ENCODE results near the gene GFPT2. TPM values are rescaled to one million over a fixed set of nuclear protein-coding genes. Genes with fewer than 3 reads are reported as not detected.
A peak's percentile ranks its signal among the peaks of the same experiment; 100 is the strongest.

GFPT2 gene
- total and polyA plus RNA-seq, 2 of the 8 experiments (the other 6 are each of a cell fraction or from before 2014, with no cell fraction given): 83.7 to 143 TPM

DNA sequence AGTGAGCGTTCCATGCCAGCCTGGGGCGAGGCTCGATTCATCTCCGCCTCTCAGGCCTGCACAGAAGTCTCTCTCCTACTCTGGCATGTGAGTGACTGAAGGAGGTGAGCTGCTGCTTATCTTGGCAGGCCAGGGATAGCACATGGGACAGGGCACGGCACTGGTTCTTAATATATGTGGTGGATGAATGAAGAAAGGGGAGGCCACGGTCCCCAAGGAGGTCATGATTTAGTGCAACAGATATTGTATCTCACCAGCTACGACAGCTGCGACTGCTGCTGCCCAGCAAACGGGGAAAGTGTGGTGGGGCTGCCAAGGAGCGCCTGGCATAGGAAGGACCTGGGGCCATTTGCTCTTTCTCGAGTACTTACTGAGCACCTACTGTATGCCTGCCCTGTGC is 41.9 kb downstream of the GFPT2 start:
- POLR2A ChIA-PET (ENCODE audit: partially characterized antibody): interaction anchor here (0.6 to 1.4 kb wide), 2 partner anchors 11 to 46 kb away, joined by 3 read pairs; no protein-coding TSS in a partner anchor
- CTCF ChIA-PET (ENCODE audit: partially characterized antibody): interaction anchor here (0.7 to 10.5 kb wide), 5 partner anchors 8 to 143 kb away, joined by 3 to 93 read pairs (median 7); no protein-coding TSS in a partner anchor

More for the DNA sequence above, 41.9 kb downstream of the GFPT2 start:
- no peaks in the 10 kb centered on the region for H3K27me3 ChIP-seq (replicated peaks in 1 of 4; ENCODE audit: control insufficient read depth in 3 of 4, extremely low read depth in 1 of 4, insufficient read depth in 3 of 4, low read length in 3 of 4)
- H3K18ac ChIP-seq (ENCODE audit: extremely low read depth, low read length): no peak overlapping the region
- TF ChIP-seq RAD21 (IDR thresholded peaks at IDR 0.05 in 1 of 2, conservative IDR thresholded peaks at IDR 0.05 in 1 of 2; ENCODE audit: low read depth in 2 of 2, low read length in 2 of 2): no peak
- TF ChIP-seq POLR2AphosphoS5 (IDR thresholded peaks at IDR 0.05; ENCODE audit: low read depth, low read length): 0 out of 2 replicates have a peak, but pooled peaks have one; percentile 10
- H4K8ac ChIP-seq (ENCODE audit: extremely low read depth, insufficient read depth, low read length): no peak overlapping the region
- H2AFZ ChIP-seq (ENCODE audit: low read length): no peak overlapping the region
- H3K56ac ChIP-seq (replicated peaks; ENCODE audit: insufficient read length, low read depth, low read length): no peak overlapping the region
- H2BK5ac ChIP-seq (ENCODE audit: low read depth, low read length): no peak overlapping the region
- H4K20me1 ChIP-seq (replicated peaks in 1 of 2; ENCODE audit: control insufficient read depth in 1 of 2, insufficient read depth in 2 of 2, low read length in 2 of 2): peaks cover 4 to 5% of the 10 kb centered on the region in 2 experiments
- H3K4me2 ChIP-seq (ENCODE audit: insufficient read depth in 1 of 2, low read depth in 2 of 2, low read length in 2 of 2): no peak overlapping the region
- H3K4me1 ChIP-seq (replicated peaks in 1 of 4; ENCODE audit: control insufficient read depth in 3 of 4, insufficient read depth in 4 of 4, low read length in 3 of 4): no peaks in the 10 kb centered on the region
- no peak overlapping the region for H2BK15ac ChIP-seq (ENCODE audit: low read length)
- no peaks in the 10 kb centered on the region; the same call in 1 of the 2 replicates for H3K79me1 ChIP-seq (ENCODE audit: low read depth, low read length)
- H3K23ac ChIP-seq (ENCODE audit: insufficient read length): no peak overlapping the region
- no peaks in the 10 kb centered on the region for H3K23me2 ChIP-seq (ENCODE audit: low read depth, low read length)
- no peak overlapping the region for H2BK20ac ChIP-seq (ENCODE audit: low read length)
- peaks cover 20 to 64% (median 44%) of the 10 kb centered on the region in 4 experiments for H3K36me3 ChIP-seq (ENCODE audit: control insufficient read depth in 2 of 4, insufficient read depth in 4 of 4, low read length in 3 of 4)
- no peak overlapping the region for H3K4ac ChIP-seq (replicated peaks; ENCODE audit: insufficient read length, low read depth, low read length)
- no peak overlapping the region for H2BK12ac ChIP-seq (ENCODE audit: low read depth, low read length)
- FAIRE-seq (no peak), DNase-seq (ENCODE audit: low read depth in 1 of 2, low spot score in 2 of 2) (no peak)
- H2AK5ac ChIP-seq (ENCODE audit: low read depth, low read length): no peak overlapping the region
- H3K4me3 ChIP-seq (ENCODE audit: extremely low read depth in 1 of 4, insufficient read depth in 2 of 4, low read depth in 3 of 4, low read length in 4 of 4): no peak overlapping the region
- no peak overlapping the region for H2BK120ac ChIP-seq (replicated peaks; ENCODE audit: low read depth, low read length)
- no peak overlapping the region for H3K9ac ChIP-seq (replicated peaks in 1 of 4; ENCODE audit: extremely low read depth in 1 of 4, low read depth in 3 of 4, low read length in 3 of 4)
- H4K91ac ChIP-seq (replicated peaks; ENCODE audit: insufficient read length, low read length): no peak overlapping the region
- no peaks in the 10 kb centered on the region for H3K9me3 ChIP-seq (ENCODE audit: insufficient read depth in 2 of 2, low read depth in 1 of 2, low read length in 1 of 2)
- no peak overlapping the region for H4K5ac ChIP-seq (ENCODE audit: insufficient read length, low read depth, low read length)
- 88% methylated on average over 11 of the region's 11 CpGs; no CpG with 5 or more reads in 1 of the 2 experiments for WGBS, 2 experiments (ENCODE audit: extremely low coverage in 1 of 2, insufficient coverage in 1 of 2, insufficient read length in 1 of 2, insufficient replicate concordance in 2 of 2, low coverage in 1 of 2, low lambda C conversion rate in 2 of 2, missing lambda C conversion rate in 1 of 2)
- H3K27ac ChIP-seq (ENCODE audit: low read depth, low read length): no peak overlapping the region
- no peaks in the 10 kb centered on the region for H3K79me2 ChIP-seq (ENCODE audit: control insufficient read depth in 1 of 2, insufficient read depth in 2 of 2, low read length in 2 of 2)
- no peak overlapping the region for H3K14ac ChIP-seq (ENCODE audit: insufficient read length)

All from H1 (cell line).